Fibroblast of pulmonary artery (primary cell): ENCODE measurements around the gene CPSF3.

Experiments
- DNase-seq: peaks from one replicate; pipeline ENCODE4 v3.0.0-alpha.2; 2010; ENCODE audit warnings: low read depth
- H3K4me3 ChIP-seq: replicated peaks from 2 replicates; pipeline ENCODE4 v1.5.1; 2011; ENCODE audit warnings: low read depth, mild to moderate bottlenecking, control low read depth, low read length, moderate library complexity
- CTCF ChIP-seq: IDR thresholded peaks from 2 replicates; pipeline ENCODE4 v1.5.1; 2011; ENCODE audit warnings: mild to moderate bottlenecking, control low read depth, low read length, inconsistent platforms; ENCODE audit errors: missing control alignments

CPSF3 gene

GRCh38 chr2:9478526-9478925, 55.1 kb downstream of the CPSF3 start:
- H3K4me3 ChIP-seq = no peak overlapping the region
- TF ChIP-seq CTCF = no peak
- no peak for DNase-seq

GRCh38 chr2:9480157-9480556, 56.7 kb downstream of the CPSF3 start:
- TF ChIP-seq CTCF = no peak
- no peak overlapping the region for H3K4me3 ChIP-seq
- no peak for DNase-seq

GRCh38 chr2:9483107-9483506, 59.7 kb downstream of the CPSF3 start:
- no peak for TF ChIP-seq CTCF
- no peak for DNase-seq
- H3K4me3 ChIP-seq = no peak overlapping the region

GRCh38 chr2:9484533-9484932, 61.1 kb downstream of the CPSF3 start:
- no peak for TF ChIP-seq CTCF
- no peak overlapping the region for H3K4me3 ChIP-seq
- no peak for DNase-seq

GRCh38 chr2:9488583-9489547, 65.4 kb downstream of the CPSF3 start:
- H3K4me3 ChIP-seq = no peak overlapping the region
- DNase-seq = no peak
- no peak for TF ChIP-seq CTCF

- no peak for DNase-seq
- TF ChIP-seq CTCF = no peak
- no peak overlapping the region for H3K4me3 ChIP-seq
Observed at GRCh38 chr2:9490789-9491188, 67.3 kb downstream of the CPSF3 start.

- DNase-seq = no peak
- H3K4me3 ChIP-seq = no peak overlapping the region
- TF ChIP-seq CTCF = no peak
Observed at GRCh38 chr2:9492927-9493326, 69.5 kb downstream of the CPSF3 start.
